GM12878 (cell line): ENCODE results near the gene PLOD2. TPM values are rescaled to one million over a fixed set of nuclear protein-coding genes. Genes with fewer than 3 reads are reported as not detected.

ENCODE experiments used
- ATAC-seq: fragments of 200-7000 bp; cut with Tn5 transposase; 3 replicates; pipeline ENCODE4 v1.9.1; 2020; ENCODE audit warnings: mild to moderate bottlenecking, moderate library complexity
- BruUV-seq: library from RNA; stranded (reverse); fragments of 400-500 nt; replicated peaks from 2 replicates; lab custom pipeline; 2021; lab: Mats Ljungman, UMichigan
- CTCF ChIA-PET: fragments of 300-600 bp; sonication (Branson Sonifier 250); formaldehyde crosslinking; extraction: SDS; loops from one replicate; lab custom pipeline; 2021; ENCODE audit warnings: inconsistent platforms; lab: Yijun Ruan, JAX
- POLR2A ChIA-PET: fragments of 350-600 bp; formaldehyde crosslinking; extraction: SDS; loops from one replicate; lab custom pipeline; 2021; ENCODE audit warnings: inconsistent platforms; lab: Charles Lee
- RAD21 ChIA-PET: fragments of 300-600 bp; sonication (Branson Sonifier 250); formaldehyde crosslinking; loops from one replicate; lab custom pipeline; 2023; ENCODE audit warnings: antibody characterized with exemption; ENCODE audit not compliant: unreplicated experiment; lab: Charles Lee
- SMC1A ChIA-PET: fragments of 300-600 bp; sonication (Branson Sonifier 250); formaldehyde crosslinking; loops from one replicate; lab custom pipeline; 2023; ENCODE audit not compliant: unreplicated experiment, uncharacterized antibody; lab: Charles Lee
- DNase-seq: peaks from one replicate; pipeline ENCODE4 v3.0.0-alpha.2; 2011; ENCODE audit warnings: low read depth, low spot score
- FAIRE-seq: peaks from 3 replicates; lab custom pipeline; 2011; peaks lifted over from hg19 to GRCh38; lab: Jason Lieb, UNC
- H2AFZ ChIP-seq: 2 replicates; pipeline ENCODE4 v1.6.0; 2011; ENCODE audit warnings: low read depth, low read length, control low read depth; ENCODE audit not compliant: control insufficient read depth
- H3K27ac ChIP-seq: 2 replicates; pipeline ENCODE4 v1.5.1; 2011; ENCODE audit warnings: control low read depth; ENCODE audit not compliant: control insufficient read depth, insufficient read depth
- H3K27me3 ChIP-seq, 2 experiments: replicated peaks in 1 of 2; 2 replicates each; pipeline versions ENCODE4 v1.6.0 to v1.6.1; 2011; ENCODE audit warnings: low read length in 1 of 2; ENCODE audit not compliant: control insufficient read depth in 2 of 2, insufficient read depth in 2 of 2
- H3K36me3 ChIP-seq, 2 experiments: 2 replicates each; pipeline ENCODE4 v1.5.1; 2011; ENCODE audit warnings: low read length in 1 of 2; ENCODE audit not compliant: control insufficient read depth in 2 of 2, insufficient read depth in 2 of 2
- H3K4me1 ChIP-seq: 2 replicates; pipeline ENCODE4 v1.6.1; 2011; ENCODE audit warnings: mild to moderate bottlenecking, low read length, moderate library complexity, mixed read lengths; ENCODE audit not compliant: control insufficient read depth, insufficient read depth
- H3K4me2 ChIP-seq: 2 replicates; pipeline ENCODE4 v1.6.0; 2011; ENCODE audit warnings: control low read depth; ENCODE audit not compliant: control insufficient read depth, insufficient read depth
- H3K4me3 ChIP-seq: fragments of 200-600 bp; sonication (generic); 2 replicates; pipeline ENCODE4 v1.5.1; 2016
- H3K79me2 ChIP-seq: 2 replicates; pipeline ENCODE4 v1.6.0; 2011; ENCODE audit warnings: low read length; ENCODE audit not compliant: control insufficient read depth, insufficient read depth
- H3K9ac ChIP-seq: 2 replicates; pipeline ENCODE4 v1.8.0; 2011; ENCODE audit warnings: low read length, control low read depth, mixed read lengths; ENCODE audit not compliant: control insufficient read depth, insufficient read depth
- H3K9me3 ChIP-seq: replicated peaks from 3 replicates; pipeline ENCODE4 v1.5.1; 2011; ENCODE audit warnings: mild to moderate bottlenecking, low read length; ENCODE audit not compliant: control insufficient read depth, insufficient read depth
- H4K20me1 ChIP-seq: 2 replicates; pipeline ENCODE4 v1.6.0; 2011; ENCODE audit not compliant: control insufficient read depth, insufficient read depth
- PAX8 ChIP-seq: fragments of 450-650 bp; IDR thresholded peaks from 2 replicates; pipeline ENCODE4 v1.6.1; 2017; ENCODE audit warnings: mild to moderate bottlenecking, moderate library complexity
- RELA ChIP-seq: fragments of 450-650 bp; IDR thresholded peaks from 2 replicates; pipeline ENCODE4 v1.8.0; 2014; ENCODE audit warnings: borderline replicate concordance; ENCODE audit not compliant: partially characterized antibody
- SMAD5 ChIP-seq: IDR thresholded peaks from 2 replicates; pipeline ENCODE4 v1.6.1; 2016; ENCODE audit warnings: antibody characterized with exemption, low read depth
- SP1 ChIP-seq: IDR thresholded peaks from one replicate; pipeline ENCODE4 v1.6.1; 2011; ENCODE audit warnings: low read depth, low read length
- WGBS: methylation state at CpG from one replicate; pipeline ENCODE4 v1.1.6; 2016; ENCODE audit warnings: low lambda C conversion rate; ENCODE audit not compliant: insufficient replicate concordance, insufficient coverage; ENCODE audit errors: missing lambda C conversion rate; 5-methylcytosine and 5-hydroxymethylcytosine counted together
- in situ Hi-C: fragments of 300-500 bp; cut with MboI; formaldehyde crosslinking; loops from 9 replicates; pipeline ENCODE4 v1.14.3; 2018; ENCODE audit warnings: mixed read lengths
- intact Hi-C: fragments of 100-400 bp; cut with micrococcal nuclease; formaldehyde crosslinking; loops from one replicate; pipeline ENCODE4 v1.14.2; 2022; ENCODE audit not compliant: unreplicated experiment
- polyA plus RNA-seq, 11 experiments: library from polyadenylated mRNA; depleted of rRNA in 4 of 11; unstranded in 6 of 11; stranded (reverse) in 5 of 11; fragments of >200 nt; fragmentation: Nextera tagmentation in 4 of 11; fragmentation: Illumina TruSeq in 1 of 11; extraction: Ambion mirVana in 4 of 11; extraction: Trizol in 1 of 11; gene quantifications; 1 replicate in 1 of 11; 2 replicates in 10 of 11; pipeline versions ENCODE4 v1.2.1 to v1.2.3, GENCODE V29; 2011 to 2016; ENCODE audit warnings: inconsistent platforms in 2 of 11, missing spikeins in 2 of 11, low read depth in 1 of 11
- total RNA-seq, 4 experiments: library from RNA; depleted of rRNA in 3 of 4; stranded (reverse); fragments of >200 nt in 3 of 4; fragmentation: Illumina TruSeq in 1 of 4; extraction: Trizol in 1 of 4; gene quantifications; 2 replicates each; pipeline versions ENCODE4 v1.2.1 to v1.2.3, GENCODE V29; 2013 to 2021
- TF ChIP-seq, protein P1 (sequence below): fragments of 150-350 bp; IDR thresholded peaks from 2 replicates; pipeline ENCODE4 v1.6.1; 2014; ENCODE audit warnings: mild to moderate bottlenecking, low read depth, low read length
- TF ChIP-seq, protein P2 (sequence below): fragments of 450-650 bp; IDR thresholded peaks from 2 replicates; pipeline ENCODE4 v1.6.1; 2016; ENCODE audit warnings: mild to moderate bottlenecking
- TF ChIP-seq, protein P3 (sequence below): fragments of 450-650 bp; IDR thresholded peaks from 2 replicates; pipeline ENCODE4 v1.6.1; 2017; ENCODE audit warnings: borderline replicate concordance
- TF ChIP-seq, protein P4 (sequence below): IDR thresholded peaks from 2 replicates; pipeline ENCODE4 v1.6.1; 2012; ENCODE audit warnings: low read depth, low read length, improper control_type of control experiment

Gene PLOD2
- total and polyA plus RNA-seq, 10 of the 15 experiments (the other 5 are each of a cell fraction or from before 2014, with no cell fraction given): 0.03 to 0.56 (median 0.33) TPM; not detected in 4

DNA sequence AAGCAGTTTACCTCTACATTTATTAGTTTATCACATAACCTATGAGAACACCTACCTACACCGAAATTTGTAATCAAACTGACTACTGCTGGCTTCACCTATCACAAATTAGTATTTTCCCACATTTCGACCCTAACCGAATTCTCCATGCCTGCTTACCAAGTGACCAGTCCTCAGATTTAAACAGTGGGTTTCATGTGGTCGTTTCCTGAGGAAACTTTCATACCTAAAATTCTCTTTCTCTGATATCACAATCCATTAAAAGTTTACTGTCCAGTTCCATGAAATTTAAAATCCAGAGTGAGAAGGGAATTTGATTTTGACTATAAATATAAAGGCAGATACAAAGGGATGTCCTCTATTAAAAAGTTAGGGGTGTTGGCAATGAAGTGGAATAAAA lies 1.9 kb downstream of the PLOD2 start:
- DNase-seq (no peak), ATAC-seq (no peak), FAIRE-seq (no peak)
- BruUV-seq: no TSS peak
- ChIA-PET RAD21 (no interaction called here), CTCF (interaction anchor here (0.6 kb wide), 1 partner anchor 9 kb away, joined by 3 read pairs; no protein-coding TSS in a partner anchor), POLR2A (no interaction called here), SMC1A (no interaction called here)
- Histone ChIP-seq H3K27me3 (peaks cover 5 to 11% of the 10 kb centered on the region in 2 experiments), H3K79me2 (no peaks in the 10 kb centered on the region), H3K4me2 (no peak overlapping the region), H3K27ac (no peak overlapping the region), H3K9ac (no peak overlapping the region), H3K4me1 (no peaks in the 10 kb centered on the region), H3K36me3 (no peaks in the 10 kb centered on the region), H4K20me1 (no peaks in the 10 kb centered on the region), H3K9me3 (no peaks in the 10 kb centered on the region), H2AFZ (no peak overlapping the region), H3K4me3 (no peak overlapping the region)
- in situ Hi-C loops: no loop called here
- 42% methylated on average over 4 of the region's 4 CpGs for WGBS
- TF ChIP-seq PAX8 (no peak), SMAD5 (no peak), RELA (no peak), SP1 (no peak)
- TF ChIP-seq, protein P1, sequence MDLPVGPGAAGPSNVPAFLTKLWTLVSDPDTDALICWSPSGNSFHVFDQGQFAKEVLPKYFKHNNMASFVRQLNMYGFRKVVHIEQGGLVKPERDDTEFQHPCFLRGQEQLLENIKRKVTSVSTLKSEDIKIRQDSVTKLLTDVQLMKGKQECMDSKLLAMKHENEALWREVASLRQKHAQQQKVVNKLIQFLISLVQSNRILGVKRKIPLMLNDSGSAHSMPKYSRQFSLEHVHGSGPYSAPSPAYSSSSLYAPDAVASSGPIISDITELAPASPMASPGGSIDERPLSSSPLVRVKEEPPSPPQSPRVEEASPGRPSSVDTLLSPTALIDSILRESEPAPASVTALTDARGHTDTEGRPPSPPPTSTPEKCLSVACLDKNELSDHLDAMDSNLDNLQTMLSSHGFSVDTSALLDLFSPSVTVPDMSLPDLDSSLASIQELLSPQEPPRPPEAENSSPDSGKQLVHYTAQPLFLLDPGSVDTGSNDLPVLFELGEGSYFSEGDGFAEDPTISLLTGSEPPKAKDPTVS: no peak
- TF ChIP-seq, protein P2, sequence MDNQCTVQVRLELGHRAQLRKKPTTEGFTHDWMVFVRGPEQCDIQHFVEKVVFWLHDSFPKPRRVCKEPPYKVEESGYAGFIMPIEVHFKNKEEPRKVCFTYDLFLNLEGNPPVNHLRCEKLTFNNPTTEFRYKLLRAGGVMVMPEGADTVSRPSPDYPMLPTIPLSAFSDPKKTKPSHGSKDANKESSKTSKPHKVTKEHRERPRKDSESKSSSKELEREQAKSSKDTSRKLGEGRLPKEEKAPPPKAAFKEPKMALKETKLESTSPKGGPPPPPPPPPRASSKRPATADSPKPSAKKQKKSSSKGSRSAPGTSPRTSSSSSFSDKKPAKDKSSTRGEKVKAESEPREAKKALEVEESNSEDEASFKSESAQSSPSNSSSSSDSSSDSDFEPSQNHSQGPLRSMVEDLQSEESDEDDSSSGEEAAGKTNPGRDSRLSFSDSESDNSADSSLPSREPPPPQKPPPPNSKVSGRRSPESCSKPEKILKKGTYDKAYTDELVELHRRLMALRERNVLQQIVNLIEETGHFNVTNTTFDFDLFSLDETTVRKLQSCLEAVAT: no peak
- TF ChIP-seq, protein P3, sequence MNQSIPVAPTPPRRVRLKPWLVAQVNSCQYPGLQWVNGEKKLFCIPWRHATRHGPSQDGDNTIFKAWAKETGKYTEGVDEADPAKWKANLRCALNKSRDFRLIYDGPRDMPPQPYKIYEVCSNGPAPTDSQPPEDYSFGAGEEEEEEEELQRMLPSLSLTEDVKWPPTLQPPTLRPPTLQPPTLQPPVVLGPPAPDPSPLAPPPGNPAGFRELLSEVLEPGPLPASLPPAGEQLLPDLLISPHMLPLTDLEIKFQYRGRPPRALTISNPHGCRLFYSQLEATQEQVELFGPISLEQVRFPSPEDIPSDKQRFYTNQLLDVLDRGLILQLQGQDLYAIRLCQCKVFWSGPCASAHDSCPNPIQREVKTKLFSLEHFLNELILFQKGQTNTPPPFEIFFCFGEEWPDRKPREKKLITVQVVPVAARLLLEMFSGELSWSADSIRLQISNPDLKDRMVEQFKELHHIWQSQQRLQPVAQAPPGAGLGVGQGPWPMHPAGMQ: no peak
- TF ChIP-seq, protein P4, sequence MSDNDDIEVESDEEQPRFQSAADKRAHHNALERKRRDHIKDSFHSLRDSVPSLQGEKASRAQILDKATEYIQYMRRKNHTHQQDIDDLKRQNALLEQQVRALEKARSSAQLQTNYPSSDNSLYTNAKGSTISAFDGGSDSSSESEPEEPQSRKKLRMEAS: no peak
- intact Hi-C loops: no loop called here
